GM19351 (cell line): Measurements from ENCODE around the gene PPP6R3.

ENCODE experiments used
- ATAC-seq: cut with Tn5 transposase; IDR thresholded peaks from one replicate; pipeline ENCODE4 v1.9.1; 2021; ENCODE audit warnings: mild to moderate bottlenecking, moderate library complexity; ENCODE audit not compliant: unreplicated experiment

Gene PPP6R3

DNA sequence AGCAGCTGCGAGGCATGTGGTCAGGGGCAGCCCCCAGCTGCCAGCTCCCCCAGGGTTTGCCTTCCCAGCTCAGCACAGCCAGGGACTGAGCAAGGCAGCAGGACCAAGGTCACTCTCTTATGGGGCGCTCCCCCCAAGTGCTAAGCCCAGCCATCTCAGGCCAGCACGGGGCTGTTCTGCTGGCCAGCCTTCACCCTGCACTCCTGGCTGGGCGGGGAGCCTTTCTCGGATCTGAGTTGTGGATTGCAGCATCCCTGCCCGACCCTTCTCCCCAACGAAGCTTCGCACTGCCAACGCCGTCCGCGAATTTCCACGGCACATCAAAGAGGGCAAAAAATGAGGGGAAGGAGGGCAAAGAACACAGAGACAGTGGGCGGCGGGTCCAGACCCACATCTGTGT, 181.3 kb downstream of the PPP6R3 start:
- no peak for ATAC-seq

DNA sequence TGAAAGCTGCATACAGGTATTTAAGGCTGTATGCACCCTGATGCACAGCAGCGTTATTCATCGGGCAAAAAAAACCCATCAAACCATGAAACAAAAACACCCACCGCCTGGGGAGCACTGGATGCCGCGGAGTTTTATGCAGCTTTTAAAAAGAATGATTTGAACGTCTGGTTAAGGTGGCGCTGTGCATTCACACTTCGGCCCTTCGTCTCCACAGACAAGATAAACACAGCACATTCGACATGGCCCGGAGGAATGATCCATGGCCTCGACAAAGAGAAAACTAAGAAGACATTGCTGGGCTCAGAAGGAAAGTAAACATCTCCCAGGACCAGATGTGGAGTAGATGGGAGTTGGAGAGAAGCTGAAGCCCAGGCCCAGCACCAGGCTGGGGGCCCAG, 183.0 kb downstream of the PPP6R3 start:
- no peak for ATAC-seq

DNA sequence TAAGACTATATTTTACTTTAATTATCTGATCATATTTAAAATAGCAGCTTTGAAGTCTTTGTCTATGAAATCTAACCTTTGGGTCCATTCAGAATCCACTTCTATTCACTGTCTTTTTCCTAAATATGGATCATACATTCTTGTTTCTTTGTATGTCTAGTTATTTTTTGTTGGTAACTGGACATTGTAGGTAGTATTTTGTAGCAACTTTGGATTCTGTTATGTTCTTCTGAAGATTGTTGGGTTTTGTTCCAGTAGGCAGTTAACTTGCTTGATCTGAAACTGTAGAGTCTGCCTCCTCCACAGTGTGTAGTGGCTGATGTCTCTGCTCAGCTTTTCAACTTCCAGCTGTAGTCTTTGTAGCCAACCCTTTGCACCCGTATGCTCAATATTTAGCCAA, 186.3 kb downstream of the PPP6R3 start:
- ATAC-seq = no peak

DNA sequence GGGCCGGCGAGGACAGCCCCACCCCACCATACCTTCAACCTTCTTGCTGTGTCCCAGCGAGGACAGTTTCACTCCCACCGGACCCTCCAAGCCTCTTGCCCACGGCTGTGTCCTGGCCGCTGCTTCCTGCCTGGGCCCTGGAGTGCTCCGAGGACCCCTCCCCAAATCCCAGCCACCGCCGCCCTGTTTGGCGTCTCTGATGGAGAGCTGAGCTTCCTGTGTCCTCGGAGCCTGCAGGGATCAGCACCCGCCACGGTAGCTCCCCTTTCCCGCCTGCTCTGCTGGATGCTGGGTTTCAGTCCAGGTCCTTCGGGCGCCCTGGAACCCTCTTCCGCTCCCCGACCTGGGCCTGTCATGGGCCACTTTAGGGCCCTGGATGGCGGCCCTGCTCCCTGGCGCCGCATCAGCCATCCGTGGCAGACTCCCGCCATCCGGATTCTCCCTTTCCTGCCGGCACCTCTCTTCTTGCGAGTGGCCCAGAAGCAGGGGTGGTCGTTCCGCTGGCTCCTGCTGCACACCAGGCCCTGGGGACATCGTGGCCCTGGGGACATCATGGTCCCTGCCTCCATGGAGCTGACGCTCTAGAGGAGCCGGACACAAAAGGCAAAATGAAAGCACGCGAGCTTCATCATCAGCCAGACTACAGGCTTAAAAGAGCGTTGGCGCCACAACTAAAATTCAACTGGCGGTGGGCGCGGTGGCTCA, 189.5 kb downstream of the PPP6R3 start:
- ATAC-seq = no peak

DNA sequence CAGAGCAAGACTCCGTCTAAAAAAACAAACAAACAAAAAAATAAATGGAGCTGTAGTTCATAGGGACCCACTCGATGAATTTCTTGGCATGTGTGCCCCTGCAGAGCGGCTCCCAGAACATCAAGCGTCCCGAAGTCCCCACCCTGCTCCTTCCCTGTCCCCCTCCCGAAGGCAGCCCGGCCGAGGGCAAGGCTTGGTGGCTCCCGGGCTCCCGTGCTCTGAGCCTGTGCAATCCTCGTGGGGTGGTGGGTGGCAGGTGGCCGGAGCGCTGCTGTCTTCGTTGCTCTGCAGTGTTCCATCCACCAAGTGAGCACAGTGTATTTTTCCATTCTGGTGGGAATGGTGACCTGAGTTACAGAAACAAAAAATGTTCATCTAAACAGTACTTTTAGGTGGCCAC, 190.2 kb downstream of the PPP6R3 start:
- no peak for ATAC-seq

DNA sequence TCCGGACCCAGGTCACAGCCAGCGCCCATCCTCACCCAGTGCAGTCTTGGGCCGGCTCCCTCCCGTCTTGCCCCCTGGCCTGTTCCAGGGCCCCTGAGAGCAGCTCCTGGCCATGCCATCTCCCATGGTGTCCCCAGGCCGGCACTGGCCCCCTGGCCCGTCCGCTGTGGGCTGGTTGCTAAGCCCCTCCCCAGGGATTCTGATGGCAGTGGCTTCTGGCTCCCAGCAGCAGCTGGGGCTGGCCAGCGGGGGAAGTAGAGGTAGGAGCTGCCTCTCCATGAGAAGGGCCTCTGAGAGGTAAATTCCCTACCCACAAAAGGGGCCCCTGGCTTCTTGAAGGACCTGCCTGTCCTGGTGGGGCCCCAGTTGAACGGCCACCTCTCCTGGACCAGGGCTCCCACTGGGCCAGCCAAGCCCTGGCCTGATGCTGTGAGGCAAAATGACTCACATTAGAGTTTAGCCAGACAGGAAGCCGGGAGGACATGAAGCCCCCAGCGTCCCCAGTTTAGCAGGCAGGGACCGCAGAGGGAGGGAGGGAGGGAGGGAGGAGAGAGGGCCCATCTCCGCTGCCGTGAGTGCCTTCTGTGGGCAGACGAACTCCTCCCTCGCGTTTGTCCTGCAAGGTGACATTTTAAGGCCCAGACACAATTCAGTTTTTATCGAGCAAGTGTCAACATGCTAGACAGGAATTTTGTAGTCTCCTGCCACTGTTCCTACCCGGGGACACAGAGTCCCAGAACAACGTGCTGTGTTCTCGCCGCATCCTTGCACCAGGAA, 190.8 kb downstream of the PPP6R3 start:
- ATAC-seq = no peak

DNA sequence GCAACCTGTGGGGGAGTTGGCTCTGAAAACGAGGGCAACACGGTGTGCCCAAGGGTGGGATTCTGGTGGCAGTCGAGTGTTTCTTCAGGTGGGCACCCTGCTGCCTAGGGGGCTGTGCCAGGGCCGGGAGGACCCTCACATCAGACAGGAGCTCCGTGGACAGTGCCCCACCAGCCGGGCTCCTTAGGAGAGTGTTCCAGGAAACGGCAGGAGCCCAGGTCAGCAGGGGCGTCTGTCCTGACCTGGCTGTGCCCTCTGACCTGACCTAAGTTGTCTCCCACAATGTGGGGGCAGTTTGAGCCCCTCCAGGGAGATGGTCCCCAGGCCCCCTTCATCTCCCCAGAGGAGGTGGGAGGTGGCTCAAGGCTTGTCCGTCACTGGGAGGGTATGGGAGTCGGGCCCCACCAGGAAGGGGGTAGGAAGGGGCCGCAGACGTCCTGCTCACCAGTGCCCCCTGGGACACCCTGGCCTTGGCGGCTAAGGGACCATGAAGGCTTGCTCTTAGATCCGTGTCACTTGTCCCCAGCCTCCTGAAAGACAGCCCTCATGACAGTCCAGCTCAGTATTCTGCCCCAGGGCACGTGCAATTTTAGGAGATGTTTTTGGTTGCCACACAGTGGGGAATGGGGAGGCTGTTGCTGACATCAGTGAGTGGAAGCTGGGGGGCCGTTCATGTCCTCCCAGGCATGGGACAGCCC, 191.6 kb downstream of the PPP6R3 start:
- no peak for ATAC-seq

DNA sequence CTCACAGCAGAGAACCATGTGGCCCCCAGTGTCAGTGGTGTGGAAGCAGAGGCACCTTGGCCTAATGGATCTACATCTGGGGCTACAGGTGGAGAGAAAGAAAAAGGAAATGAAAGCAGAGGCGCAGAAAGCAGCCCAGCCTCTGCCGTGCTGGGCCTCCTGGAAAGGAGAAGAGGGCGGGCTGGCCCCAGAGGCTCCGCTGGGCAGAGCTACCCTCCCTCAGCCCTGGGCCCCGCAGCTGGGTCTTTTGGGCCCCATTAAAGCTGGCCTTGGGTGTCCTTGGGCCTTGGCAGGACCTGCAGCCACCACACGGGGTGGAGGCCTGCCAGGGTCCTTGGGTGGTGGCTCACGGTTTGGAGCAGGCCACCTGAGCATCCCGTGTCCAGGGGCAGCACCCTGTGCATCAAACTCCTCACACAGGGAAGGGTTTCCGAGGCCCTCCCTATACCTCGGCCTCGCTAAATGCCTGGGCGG, 192.2 kb downstream of the PPP6R3 start:
- no peak for ATAC-seq

DNA sequence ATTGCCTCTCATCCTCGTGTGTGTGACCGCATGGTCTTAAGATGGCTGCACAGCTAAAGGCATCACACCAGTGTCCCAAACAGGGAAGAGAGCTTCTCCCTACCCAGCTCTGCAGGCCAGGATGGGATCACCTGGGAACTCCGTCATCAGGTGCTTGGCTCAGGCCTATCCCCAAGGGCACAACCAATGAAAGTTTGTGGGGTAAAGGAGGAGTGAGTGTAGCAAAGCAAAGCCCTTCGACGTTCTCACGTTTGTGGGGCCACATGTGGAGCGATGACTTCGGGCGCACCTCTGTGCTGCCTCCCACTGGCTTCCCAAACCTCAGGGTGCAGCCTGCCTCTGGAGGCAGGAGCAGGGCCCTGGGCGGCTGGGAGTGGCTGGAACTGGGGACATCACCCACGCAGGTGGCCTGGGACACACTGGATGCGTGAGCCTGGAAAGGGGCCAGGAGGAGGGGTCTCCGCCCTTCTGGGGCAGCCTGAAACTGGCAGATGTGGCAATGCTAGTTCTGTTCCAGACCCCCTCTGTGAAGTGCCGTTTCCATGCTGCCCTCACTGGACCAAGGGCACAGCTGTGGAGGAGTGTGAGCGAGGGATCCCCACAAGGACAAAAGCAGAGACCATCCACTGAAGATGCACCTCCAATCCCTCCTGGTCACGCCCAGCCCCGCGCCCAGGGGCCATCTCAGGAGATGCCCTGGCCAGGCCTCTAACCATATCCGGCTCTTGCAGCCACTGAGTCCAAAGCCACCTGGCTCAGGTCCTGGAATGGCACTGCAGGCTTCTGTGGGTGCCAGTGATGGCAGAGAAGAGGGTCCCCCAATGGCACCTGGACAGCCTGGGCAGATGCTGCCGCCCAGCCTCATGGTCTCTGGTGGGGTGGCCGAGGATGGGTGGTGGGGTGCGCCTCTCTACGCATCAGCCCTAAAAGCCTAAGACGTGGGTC, 193.2 kb downstream of the PPP6R3 start:
- ATAC-seq = no peak

DNA sequence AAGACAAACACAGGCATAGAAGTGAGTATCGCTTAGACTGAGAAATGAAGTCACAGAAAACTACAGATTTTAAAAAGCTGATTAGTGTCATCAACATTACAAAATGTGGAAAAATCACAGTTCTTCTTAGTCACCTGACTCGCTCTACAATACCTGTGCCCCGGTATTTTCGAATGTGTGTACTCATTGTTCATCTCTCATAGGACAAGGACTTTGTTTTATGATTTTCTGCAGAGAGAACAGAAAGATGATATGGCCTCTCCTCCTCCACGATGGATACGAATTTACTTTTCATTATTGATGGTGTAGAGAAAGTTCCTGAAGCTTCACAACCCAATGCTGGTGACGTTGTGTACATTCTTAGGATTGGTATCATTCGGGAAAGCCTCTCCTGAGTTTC, 194.4 kb downstream of the PPP6R3 start:
- no peak for ATAC-seq

DNA sequence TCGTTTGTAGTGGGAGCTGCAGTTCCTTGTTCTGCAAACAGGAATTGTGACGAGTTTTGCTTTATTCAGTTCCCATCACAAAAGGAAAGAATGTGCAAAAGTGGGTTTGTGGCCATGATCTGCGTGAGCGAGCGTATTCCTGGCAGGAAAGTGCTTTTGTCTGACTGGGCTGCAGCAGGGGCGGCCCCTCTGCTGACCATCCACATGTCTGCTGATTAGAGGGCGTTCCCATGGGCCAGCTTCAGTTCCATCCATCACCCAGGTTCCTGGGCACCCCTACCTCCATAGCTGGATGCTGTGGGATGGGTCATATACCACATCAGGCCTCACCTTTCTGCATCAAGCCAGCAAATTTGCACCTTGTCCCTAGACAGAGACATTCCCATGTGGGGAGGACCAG, 194.9 kb downstream of the PPP6R3 start:
- no peak for ATAC-seq

DNA sequence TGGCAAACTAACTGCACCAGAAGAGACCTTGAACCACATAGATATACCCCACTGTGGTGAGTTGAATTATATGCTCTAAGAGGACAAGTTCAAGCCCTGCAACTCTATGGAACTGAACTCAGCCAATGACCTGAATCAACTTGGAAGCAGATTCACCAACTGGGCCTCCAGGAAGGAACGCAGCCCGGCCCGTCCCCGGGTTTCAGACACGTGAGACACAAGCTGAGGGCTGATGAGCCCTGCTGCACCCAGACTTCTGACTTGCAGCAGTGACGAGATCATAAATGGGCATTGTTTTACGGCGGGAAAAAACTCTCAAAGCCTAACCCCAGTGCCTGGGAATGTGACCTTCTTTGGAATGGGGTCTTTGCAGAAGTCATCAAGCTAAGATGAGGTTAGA, 195.3 kb downstream of the PPP6R3 start:
- no peak for ATAC-seq

DNA sequence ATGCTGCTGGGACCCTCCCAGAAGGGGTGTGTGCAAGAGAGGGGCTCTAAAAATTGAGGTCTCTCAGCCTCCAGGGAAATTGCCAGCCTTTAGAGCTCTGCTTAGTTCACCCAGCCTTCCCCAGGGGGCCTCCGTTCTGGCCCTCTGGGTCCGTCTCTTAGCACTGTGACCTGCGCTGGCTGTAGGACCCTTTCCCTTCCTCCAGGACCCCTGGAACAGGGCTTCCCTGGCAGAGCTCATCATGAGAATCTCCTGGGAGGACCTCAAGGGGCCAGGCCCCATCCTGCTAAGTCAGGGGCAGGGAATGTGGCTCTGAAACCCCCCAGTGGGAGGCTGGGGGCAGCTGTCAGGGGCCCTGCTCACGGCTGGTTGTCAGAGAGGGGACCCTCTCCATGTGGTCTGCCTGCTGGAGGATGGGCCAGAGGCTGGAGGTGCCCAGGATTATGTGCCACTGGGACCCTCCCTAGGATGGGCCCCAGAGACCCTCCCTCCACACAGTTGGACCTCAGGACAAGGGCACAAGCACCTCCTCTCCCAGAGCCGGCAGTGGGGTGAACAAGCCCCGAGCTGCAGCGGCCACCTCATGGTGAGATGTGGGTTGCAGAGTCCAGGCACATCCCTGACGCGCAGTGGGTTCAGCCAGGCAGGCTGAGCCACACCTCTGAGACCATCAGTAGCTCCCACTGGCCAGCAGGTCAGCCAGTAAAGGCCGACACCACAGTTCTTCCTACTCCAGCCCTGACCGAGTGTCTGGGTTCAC, 196.6 kb downstream of the PPP6R3 start:
- ATAC-seq = no peak

DNA sequence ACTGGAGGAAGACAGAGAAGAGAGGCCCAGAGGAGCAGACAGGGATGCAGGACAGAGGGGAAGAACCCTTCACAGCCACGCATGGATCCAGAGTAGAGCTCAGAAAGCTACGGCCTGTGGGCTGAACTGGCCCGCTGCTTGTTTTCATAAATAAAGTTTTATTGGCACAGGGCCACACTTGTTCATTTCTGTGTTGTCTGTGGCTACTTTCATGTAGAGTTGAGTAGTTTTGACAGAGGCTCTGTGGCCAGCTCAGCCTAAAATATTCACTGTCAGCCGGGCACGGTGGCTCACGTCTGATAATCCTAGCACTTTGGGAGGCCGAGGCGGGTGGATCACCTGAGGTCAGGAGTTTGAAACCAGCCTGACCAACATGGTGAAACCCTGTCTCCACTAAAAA, 197.5 kb downstream of the PPP6R3 start:
- no peak for ATAC-seq

DNA sequence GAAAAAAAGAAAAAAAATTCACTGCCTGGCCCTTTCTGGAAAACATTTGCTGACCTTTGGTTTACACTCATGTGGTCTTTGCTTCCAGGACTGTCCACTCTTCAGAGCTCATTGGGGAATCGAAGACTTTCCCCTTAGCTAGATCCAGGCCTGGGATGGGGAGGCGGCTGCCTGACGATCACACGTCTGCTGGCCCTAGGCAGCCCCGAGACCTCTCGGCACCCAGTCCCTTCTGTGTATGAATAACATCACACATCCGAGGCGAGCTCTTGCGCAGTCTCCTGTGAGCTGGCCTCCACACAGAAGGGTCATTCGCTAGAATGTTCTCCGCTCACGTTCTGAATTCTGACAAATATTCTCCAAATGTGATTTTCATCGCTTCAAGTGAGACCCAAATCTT, 198.1 kb downstream of the PPP6R3 start:
- ATAC-seq = no peak

DNA sequence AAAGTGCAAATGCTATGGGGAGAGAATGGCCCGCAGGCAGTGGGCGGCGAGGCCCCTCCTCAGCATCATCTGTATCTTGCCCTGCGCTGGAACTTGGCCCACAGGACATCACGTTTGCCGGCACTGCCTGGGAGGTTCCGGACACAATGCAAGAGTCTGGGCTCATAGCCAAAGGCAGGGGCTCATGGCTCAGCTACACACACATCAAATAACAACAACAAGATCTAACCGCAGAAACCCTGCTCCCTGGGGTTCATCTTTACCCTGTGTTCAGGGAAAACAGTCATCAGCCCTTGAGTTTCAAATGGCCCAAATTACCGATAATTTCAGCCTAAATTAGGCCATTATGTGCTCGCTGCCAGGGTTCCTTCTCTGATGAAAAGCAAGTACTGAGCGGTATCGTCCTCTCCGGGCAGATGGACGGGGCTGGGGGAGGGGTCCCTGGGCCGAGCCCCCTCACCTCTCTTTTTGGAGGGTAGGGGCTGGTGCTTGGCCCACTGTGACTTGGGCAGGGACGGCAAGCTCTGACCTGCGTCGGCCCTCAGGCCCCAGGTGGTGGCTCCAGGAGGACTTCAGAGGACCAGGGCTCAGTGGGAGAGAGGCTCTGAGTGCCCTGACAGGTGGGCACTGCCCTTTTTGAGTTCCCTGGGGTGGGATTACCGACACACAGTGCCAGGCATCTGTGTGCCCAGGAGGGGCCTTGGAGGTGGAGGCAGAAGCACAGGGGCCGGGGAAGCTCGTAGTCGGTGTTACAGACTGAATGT, 198.8 kb downstream of the PPP6R3 start:
- no peak for ATAC-seq

DNA sequence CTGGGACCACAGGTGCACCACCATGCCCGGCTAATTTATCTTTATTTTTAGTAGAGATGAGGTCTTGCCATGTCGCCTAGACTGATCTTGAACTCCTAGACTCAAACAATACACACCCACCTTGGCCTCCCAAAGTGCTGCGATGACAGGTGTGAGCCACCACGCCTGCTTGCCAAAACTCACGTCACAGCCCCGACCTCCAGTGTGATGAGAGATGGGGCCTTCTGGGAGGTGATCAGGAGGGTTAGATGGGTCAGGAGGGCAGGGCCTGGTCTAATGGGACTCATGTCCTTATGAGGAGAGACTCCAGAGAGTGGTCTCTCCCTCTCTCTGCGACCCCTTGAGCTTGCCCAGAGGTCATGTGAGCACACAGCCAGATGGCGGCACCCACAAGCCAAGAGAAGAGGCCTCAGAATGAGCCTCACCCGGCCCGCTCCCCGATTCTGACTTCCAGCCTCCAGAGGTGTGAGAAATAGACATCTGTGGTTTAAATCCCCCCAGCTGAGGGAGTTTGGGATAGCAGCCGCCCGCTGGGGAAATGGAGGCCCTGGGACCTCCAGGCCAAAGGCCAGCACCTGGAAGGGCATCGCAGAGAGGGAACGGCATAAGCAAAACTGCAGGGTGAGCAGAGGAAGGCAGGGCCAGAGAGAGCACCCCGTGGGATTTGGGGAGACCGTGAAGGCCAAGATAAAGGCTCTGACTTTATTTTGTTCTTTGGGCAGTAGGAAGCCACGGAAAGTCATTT, 199.7 kb downstream of the PPP6R3 start:
- no peak for ATAC-seq

DNA sequence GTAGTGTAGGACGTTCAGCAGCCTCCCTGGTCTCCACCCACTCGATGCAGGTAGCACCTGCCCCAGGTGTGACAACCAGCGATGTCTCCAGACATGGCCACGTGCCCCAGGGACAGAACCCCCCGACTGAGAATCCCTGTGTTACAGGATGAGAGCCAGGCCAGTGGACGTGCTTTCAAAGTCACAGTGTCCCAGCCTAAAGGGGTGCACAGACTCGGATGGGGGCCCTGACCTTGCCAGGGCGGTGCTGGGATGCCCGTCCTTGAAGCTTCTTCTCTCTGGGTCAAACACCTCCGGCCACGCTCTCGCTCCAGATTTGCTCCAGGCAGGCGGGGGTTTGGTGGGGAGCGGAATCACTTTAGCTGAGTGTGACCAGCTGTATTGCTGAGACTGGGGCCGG, 200.5 kb downstream of the PPP6R3 start:
- no peak for ATAC-seq
